Head of caudate nucleus (tissue), 42 donors: ENCODE results near the gene HAVCR2.
"Not testable (repeated sequence)": the region's sequence is repeated elsewhere in the genome, so short reads cannot be mapped to it uniquely, and the experiment has no call there.

Experiments used
- DNase-seq, 42 donors: peaks; one replicate each; pipeline versions ENCODE4 v3.0.0 to v3.0.0-alpha.2; 2020 to 2021; ENCODE audit warnings: mixed read lengths in 7 of 42
- intact Hi-C: fragments of 100-400 bp; cut with DNase I; formaldehyde crosslinking; loops from one replicate; pipeline ENCODE4 v1.15.0; 2022

The HAVCR2 gene

GRCh38 chr5:157051604-157052245 is 57.1 kb downstream of the HAVCR2 start:
- DNase-seq: no peak
- intact Hi-C loops: no loop called here

- intact Hi-C loops: no loop called here
- DNase-seq: peak in 4 of 42 donors; percentile 6 to 20 (median 14)
Measured at GRCh38 chr5:157050050-157050449, 58.8 kb downstream of the HAVCR2 start.

GRCh38 chr5:157049605-157050004 is 59.2 kb downstream of the HAVCR2 start:
- DNase-seq: no peak
- intact Hi-C loops: no loop called here

- no peak for DNase-seq
- intact Hi-C loops: no loop called here
Measured at GRCh38 chr5:157047898-157048297, 60.9 kb downstream of the HAVCR2 start.

- DNase-seq, intact Hi-C loops: not testable (repeated sequence)
Measured at GRCh38 chr5:157047016-157047415, 61.8 kb downstream of the HAVCR2 start.

- DNase-seq: peak in 30 of 42 donors; percentile 3 to 74 (median 22)
- intact Hi-C loops: no loop called here
Measured at GRCh38 chr5:157046041-157046440, 62.8 kb downstream of the HAVCR2 start.

GRCh38 chr5:157045601-157046000 is 63.2 kb downstream of the HAVCR2 start:
- intact Hi-C loops: no loop called here
- DNase-seq: no peak

- intact Hi-C loops: no loop called here
- DNase-seq: no peak
Measured at GRCh38 chr5:157038568-157039187, 70.2 kb downstream of the HAVCR2 start.
